Fibroblast of peridontal ligament (primary cell): ENCODE measurements around the gene AVL9.
"Not testable (repeated sequence)": the region's sequence is repeated elsewhere in the genome, so short reads cannot be mapped to it uniquely, and the experiment has no call there.

ENCODE experiments used
- DNase-seq: peaks from one replicate; pipeline ENCODE4 v3.0.0-alpha.2; 2010; ENCODE audit errors: extremely low read depth

Gene AVL9

DNA sequence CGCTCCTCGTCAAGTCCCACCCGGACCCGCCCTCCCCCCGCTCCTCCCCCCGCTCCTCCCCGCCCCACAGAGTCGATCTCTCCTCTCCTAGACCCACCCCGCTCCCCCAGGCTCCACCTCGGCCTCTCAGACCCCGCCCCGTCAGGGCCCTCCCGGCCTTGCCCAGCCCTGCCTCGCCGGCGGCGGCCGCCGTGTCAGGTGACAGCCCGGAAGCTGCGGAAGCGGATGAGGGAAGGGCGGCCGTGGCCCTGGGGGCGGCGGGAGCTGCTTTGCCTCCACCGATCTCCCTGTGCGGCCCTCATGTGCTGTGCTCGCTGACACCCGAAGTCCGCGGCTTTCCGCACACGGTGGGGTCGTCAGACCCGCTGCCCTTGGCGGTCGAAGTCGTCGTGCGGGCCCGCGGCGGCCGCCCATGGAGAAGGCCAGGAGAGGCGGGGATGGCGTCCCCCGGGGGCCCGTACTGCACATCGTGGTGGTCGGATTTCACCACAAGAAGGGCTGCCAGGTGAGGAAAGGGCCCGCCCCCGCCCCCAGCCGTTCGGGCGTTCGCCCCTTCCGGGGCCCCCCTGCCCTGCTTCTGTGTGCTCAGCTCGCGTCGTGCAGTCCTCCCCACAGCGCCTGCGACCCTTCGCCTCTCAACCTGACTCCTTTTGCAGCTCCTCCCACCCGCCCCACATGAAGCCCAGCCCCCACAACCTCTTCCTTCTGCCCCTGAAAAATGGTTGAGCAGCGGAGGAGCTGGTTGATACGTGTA, at the start of gene AVL9:
Gene AVL9, plus strand, starts transcription at position 192 of the 754 bp plus-strand sequence. Its CDS starts 221 bp downstream, at position 413.
- peak; percentile 88 for DNase-seq

DNA sequence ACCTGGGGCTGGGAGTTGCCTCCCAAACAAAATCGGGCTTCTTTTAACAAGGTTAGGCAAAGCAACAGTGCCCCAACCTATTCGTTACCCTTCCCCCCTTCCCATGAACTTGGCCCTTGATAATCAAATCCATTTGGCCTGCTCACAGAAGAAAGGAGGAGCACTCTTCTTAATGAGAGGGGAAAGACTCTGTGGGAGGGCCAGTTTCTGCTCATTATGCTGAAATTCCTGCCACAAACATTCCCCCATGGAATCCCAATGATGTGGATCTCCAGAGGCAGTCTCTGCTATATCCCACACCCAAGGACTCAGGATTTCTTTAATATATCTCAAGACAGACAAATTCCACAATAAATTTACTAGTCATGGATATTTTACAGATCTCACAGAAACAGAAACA, 48.1 kb upstream of the AVL9 start:
- DNase-seq, result no peak

- no peak for DNase-seq
Observed at GRCh38 chr7:32453341-32454011, 41.8 kb upstream of the AVL9 start.

- no peak for DNase-seq
Observed at GRCh38 chr7:32458025-32458424, 37.3 kb upstream of the AVL9 start.

DNA sequence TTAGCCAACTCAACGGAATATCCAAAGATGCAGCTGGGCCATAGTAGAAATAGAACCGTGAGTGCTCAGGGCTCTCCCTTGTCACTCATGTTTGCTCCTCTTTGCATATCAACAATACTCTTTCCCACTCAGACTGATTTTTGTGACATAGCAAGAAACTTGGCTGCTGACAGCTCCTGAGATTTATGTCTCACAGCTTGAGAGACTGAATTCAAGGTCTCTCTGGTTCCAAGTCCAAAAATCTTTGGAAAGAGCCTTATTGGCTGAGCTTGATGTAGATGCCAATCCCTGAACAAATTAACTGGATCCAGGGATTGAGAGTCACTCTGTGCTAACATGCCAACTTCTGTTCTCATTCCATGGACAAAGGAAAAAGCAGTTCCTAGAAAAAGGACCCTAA, 35.5 kb upstream of the AVL9 start:
- DNase-seq, result no peak

- DNase-seq, result no peak
Observed at GRCh38 chr7:32461484-32461883, 33.8 kb upstream of the AVL9 start.

DNA sequence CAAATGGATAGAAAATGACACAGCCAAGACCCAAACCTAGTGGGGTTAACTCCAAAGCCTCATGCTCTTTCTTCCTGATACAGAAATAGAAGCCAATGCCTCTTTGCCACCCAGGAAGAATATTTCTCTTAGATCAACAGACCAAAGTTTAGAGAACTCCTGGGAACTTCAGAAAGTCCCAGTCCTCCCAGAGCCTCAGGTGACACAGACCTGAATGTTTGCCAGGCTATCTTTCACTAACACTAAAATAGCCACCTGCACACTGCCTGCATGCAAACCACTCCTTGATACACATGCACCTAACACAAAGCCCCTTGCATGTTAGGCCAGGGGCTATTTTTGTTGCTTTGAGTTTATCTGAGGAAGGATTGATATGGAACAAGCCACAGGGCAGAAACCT, 32.8 kb upstream of the AVL9 start:
- no peak for DNase-seq

DNA sequence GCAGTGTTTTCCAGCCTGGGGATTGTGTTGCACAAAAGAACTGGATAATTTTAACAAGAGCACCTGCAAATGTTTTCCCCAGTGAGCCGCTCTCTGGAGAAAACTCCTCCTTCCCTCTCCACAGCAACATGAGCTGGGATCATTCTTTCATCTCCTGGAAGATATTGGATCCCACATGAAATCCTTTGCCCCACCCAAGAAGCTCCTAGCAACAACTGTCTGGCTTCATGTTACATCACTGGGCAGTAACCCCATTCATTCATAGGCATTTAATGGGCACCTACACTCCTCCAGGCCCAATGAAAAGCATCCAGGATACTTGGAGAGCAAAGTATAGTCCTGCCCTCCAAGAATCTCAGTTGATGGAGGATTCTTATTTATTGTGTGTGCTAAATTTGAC, 32.3 kb upstream of the AVL9 start:
- DNase-seq, result no peak

- not testable (repeated sequence) for DNase-seq
Observed at GRCh38 chr7:32464641-32465416, 30.5 kb upstream of the AVL9 start.

DNA sequence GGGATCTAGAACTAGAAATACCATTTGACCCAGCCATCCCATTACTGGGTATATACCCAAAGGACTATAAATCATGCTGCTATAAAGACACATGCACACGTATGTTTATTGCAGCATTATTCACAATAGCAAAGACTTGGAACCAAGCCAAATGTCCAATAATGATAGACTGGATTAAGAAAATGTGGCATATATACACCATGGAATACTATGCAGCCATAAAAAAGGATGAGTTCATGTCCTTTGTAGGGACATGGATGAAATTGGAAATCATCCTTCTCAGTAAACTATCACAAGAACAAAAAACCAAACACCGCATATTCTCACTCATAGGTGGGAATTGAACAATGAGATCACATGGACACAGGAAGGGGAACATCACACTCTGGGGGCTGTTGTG, 25.3 kb upstream of the AVL9 start:
- DNase-seq, result not testable (repeated sequence)

GRCh38 chr7:32470871-32471270, 24.4 kb upstream of the AVL9 start:
- no peak for DNase-seq

- no peak for DNase-seq
Observed at GRCh38 chr7:32472015-32472414, 23.3 kb upstream of the AVL9 start.

DNA sequence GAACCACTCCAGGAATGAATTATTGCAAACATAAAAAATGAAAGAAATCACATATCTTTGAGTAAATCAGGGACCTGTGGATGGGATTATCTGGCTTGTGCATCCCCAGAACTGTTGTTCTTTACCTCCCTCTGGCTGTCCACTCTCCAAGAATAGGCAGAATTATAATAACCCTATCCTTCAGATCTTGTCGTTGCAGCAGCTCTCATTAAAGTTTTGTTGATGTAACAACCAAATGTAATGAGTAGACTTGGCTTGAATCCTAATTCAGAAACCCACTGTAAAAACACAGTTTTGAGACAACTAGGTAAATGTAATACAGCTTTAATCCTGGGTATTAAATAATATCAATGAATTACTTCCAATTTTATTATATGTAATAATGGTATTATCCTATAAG, 21.3 kb upstream of the AVL9 start:
- no peak for DNase-seq

GRCh38 chr7:32476816-32477648, 18.3 kb upstream of the AVL9 start:
- DNase-seq, result no peak

GRCh38 chr7:32477649-32477980, 17.7 kb upstream of the AVL9 start:
- DNase-seq, result no peak

DNA sequence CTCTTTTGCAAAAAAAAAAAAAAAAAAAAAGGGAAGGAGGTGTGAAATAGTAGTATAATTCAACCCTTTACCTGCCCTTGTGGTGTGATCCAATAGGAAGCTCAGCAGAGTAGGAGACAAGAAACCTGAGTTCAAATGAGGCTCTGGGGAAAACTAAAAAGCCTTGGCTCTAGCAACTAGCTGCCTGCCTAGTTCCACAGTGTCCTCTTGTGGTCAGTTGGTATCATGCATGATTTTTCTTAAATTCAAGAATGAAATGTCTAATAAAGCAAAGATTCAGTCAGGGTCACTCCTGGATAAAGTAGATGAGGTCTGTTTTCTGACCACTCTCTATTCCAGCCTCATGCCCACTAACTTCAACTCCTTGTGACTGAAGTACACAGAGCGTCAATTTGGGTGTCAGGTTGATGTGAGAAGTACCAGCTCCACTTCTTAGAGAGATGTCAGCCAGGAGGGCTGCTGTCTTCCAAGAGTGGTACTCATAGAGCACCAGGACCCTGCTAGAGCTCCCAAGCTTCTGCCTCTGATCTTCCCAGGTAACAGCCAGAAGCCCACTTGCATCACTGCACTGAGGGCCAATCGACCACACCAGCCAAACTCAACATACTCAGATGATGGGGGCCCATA, 15.6 kb upstream of the AVL9 start:
- peak; percentile 77 for DNase-seq

DNA sequence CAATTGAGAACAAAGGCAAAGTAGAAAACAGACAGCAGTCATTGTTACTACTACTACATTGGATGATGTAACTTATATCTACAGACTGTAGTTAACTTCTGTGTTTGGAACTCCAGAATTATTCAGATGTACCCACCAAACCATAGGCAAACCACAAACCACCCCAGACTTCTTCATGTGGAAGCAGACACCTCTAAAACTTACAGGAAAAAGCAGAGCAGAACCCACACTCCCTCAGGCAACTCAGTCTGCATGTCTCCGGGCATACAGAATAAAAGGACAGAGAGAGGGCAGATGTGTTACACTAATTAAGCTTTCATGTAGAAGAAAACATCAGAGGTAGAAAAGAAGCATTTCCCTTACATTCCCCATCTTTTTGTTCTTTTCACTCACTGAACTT, 14.1 kb upstream of the AVL9 start:
- no peak for DNase-seq

- DNase-seq, result no peak
Observed at GRCh38 chr7:32481921-32482320, 13.4 kb upstream of the AVL9 start.

DNA sequence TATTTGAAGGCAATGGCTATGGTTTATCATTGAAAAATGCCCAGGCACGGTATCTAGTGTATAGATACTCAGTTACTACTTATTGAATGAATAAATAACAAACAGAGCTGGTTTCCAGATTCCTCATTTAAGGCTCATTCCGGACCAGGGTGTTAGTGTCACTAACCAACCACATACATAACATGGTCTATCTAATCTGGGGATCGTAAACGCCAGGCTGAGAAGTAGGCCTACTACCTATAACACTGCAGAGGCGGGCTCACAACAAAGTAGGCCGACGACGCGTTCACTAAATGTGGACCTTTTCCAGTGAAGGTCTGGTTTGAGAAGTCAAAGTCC, 5.5 kb upstream of the AVL9 start:
- DNase-seq, result no peak

DNA sequence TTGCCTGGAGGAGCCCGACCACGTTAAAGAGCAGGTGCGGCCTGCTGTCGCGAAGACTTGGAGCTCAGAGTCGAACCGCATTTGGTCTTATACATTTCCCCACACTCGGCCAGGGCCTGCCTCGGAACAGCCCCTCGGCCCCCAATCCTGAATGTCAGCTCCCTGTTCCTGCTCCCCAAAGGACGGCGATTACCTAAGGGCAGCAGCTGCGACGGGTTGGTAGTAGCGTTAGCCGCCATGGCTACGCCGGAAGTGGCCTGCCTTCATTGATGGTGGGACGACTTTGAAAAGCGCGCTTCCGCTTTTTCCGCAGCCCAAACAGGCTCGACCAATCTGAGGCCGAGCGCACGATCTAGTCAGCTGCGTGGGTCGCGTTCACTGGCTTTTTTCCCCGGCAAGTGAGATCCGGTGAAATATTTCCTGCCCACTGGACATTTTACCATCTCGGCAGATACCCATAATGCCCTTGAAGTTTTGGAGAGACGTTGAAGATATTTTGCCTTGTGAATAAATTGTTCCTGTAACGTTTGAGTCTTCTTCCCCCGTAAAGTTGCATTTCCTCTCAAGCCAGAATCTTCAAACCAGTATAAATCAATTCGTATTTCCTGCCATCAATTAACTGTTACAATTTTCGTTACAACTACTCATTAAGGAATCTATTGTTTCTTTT, 5.0 kb upstream of the AVL9 start, which contains the start of gene LSM5:
Gene LSM5, minus strand, starts transcription at position 254 of the 670 bp plus-strand sequence. Its CDS starts 15 bp downstream, at position 239.
- DNase-seq, result peak; percentile 93

DNA sequence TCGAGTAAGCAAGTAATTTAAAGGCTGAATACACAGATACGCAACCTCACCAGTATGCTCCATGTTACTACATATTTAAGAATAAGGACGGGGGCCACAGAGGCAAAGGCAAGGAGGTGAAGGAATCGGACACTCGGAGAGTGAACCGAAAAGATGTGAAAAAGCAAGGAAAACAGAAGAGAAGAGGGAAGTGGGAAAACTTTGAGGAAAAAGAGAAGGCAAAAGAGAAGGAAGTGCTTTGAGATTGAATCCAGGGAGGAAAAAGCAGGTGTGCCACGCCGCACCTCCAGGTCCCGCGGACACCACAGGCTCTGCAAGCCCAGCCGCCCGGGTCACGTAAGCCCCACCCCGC, 367 bp upstream of the AVL9 start:
- DNase-seq, result no peak
